Measurements from ENCODE around the gene DNAAF1. TPM values are rescaled to one million over a fixed set of nuclear protein-coding genes. Genes with fewer than 3 reads are reported as not detected.
"Not testable (repeated sequence)": the region's sequence is repeated elsewhere in the genome, so short reads cannot be mapped to it uniquely, and the experiment has no call there.

The DNAAF1 gene
- total RNA-seq, 6 experiments from 2014 or later: not detected

- H3K36me3 Mint-ChIP-seq (ENCODE audit: low read depth): no peaks in the 10 kb centered on the region
- no peaks in the 10 kb centered on the region for H3K4me1 Mint-ChIP-seq (ENCODE audit: low read depth)
- peaks cover 30% of the 10 kb centered on the region for H3K27me3 Mint-ChIP-seq (ENCODE audit: insufficient read depth)
- no peak overlapping the region for H3K4me3 Mint-ChIP-seq
- H3K9me3 Mint-ChIP-seq: no peaks in the 10 kb centered on the region
- no peak overlapping the region for H3K27ac Mint-ChIP-seq
- no peak for DNase-seq
- TF ChIP-seq CTCF (IDR thresholded peaks at IDR 0.05): no peak
These were observed 67.5 kb downstream of the DNAAF1 start for GRCh38 chr16:84212631-84213030.

- Mint-ChIP-seq H3K27me3 (ENCODE audit: insufficient read depth) (peaks cover 36% of the 10 kb centered on the region), H3K36me3 (ENCODE audit: low read depth) (no peaks in the 10 kb centered on the region), H3K9me3 (no peaks in the 10 kb centered on the region), H3K4me3 (no peak overlapping the region), H3K4me1 (ENCODE audit: low read depth) (no peaks in the 10 kb centered on the region), H3K27ac (no peak overlapping the region)
- no peak for TF ChIP-seq CTCF (IDR thresholded peaks at IDR 0.05)
- DNase-seq: no peak
These were observed 69.5 kb downstream of the DNAAF1 start for GRCh38 chr16:84214451-84215066.

- DNase-seq: no peak
- TF ChIP-seq CTCF (IDR thresholded peaks at IDR 0.05): no peak
- Mint-ChIP-seq H3K9me3 (no peaks in the 10 kb centered on the region), H3K36me3 (ENCODE audit: low read depth) (no peaks in the 10 kb centered on the region), H3K27me3 (ENCODE audit: insufficient read depth) (peaks cover 34% of the 10 kb centered on the region), H3K4me1 (ENCODE audit: low read depth) (peaks cover under 1% of the 10 kb centered on the region; the same call in 1 of the 2 replicates), H3K4me3 (no peak overlapping the region), H3K27ac (no peak overlapping the region)
These were observed 70.4 kb downstream of the DNAAF1 start for GRCh38 chr16:84215531-84215930.

GRCh38 chr16:84216144-84216543 is 71.0 kb downstream of the DNAAF1 start:
- not testable (repeated sequence) for H3K36me3 Mint-ChIP-seq (ENCODE audit: low read depth); H3K9me3 Mint-ChIP-seq; H3K4me1 Mint-ChIP-seq (ENCODE audit: low read depth); H3K4me3 Mint-ChIP-seq; H3K27ac Mint-ChIP-seq; DNase-seq
- H3K27me3 Mint-ChIP-seq (ENCODE audit: insufficient read depth): peaks cover 34% of the 10 kb centered on the region

GRCh38 chr16:84218176-84218823 is 73.2 kb downstream of the DNAAF1 start:
- Mint-ChIP-seq H3K4me3 (no peak overlapping the region), H3K36me3 (ENCODE audit: low read depth) (0 out of 2 replicates have a peak, but pooled peaks cover 4% of the 10 kb centered on the region), H3K9me3 (no peaks in the 10 kb centered on the region), H3K4me1 (ENCODE audit: low read depth) (peaks cover 8% of the 10 kb centered on the region), H3K27me3 (ENCODE audit: insufficient read depth) (peaks cover 34% of the 10 kb centered on the region), H3K27ac (no peak overlapping the region)
- TF ChIP-seq CTCF (IDR thresholded peaks at IDR 0.05): no peak
- DNase-seq: no peak

- 0 out of 2 replicates have a peak, but pooled peaks cover 4% of the 10 kb centered on the region for H3K36me3 Mint-ChIP-seq (ENCODE audit: low read depth)
- no peak for DNase-seq
- H3K27me3 Mint-ChIP-seq (ENCODE audit: insufficient read depth): peaks cover 34% of the 10 kb centered on the region
- no peak overlapping the region for H3K4me3 Mint-ChIP-seq
- H3K4me1 Mint-ChIP-seq (ENCODE audit: low read depth): peaks cover 15% of the 10 kb centered on the region
- H3K27ac Mint-ChIP-seq: no peak overlapping the region
- H3K9me3 Mint-ChIP-seq: no peaks in the 10 kb centered on the region
- TF ChIP-seq CTCF (IDR thresholded peaks at IDR 0.05): no peak
These were observed 73.8 kb downstream of the DNAAF1 start for GRCh38 chr16:84218956-84219355.
